Measurements from ENCODE around the gene ATP13A3. TPM values are rescaled to one million over a fixed set of nuclear protein-coding genes. Genes with fewer than 3 reads are reported as not detected.

Gene ATP13A3
- total RNA-seq, 1 donor from 2014 or later = 57.7 TPM

- TF ChIP-seq CTCF (IDR thresholded peaks at IDR 0.05) = no peak
- no peak for TF ChIP-seq POLR2A (IDR thresholded peaks at IDR 0.05)
- no peak for TF ChIP-seq POLR2AphosphoS5 (IDR thresholded peaks at IDR 0.05; ENCODE audit: insufficient read depth in 1 of 2, low read depth in 1 of 2)
- Histone ChIP-seq H3K4me1 (no peaks in the 10 kb centered on the region), H3K36me3 (peaks cover 0 to 69% of the 10 kb centered on the region in 2 donors), H3K27ac (no peak overlapping the region), H3K9me3 (no peaks in the 10 kb centered on the region), H3K27me3 (no peaks in the 10 kb centered on the region), H3K4me3 (no peak overlapping the region)
- no peak for DNase-seq (ENCODE audit: extremely low spot score in 2 of 2)
- intact Hi-C loops (cut with DNase I) = no loop called here
These were observed 55.2 kb downstream of the ATP13A3 start for GRCh38 chr3:194431554-194431953.

- no peaks in the 10 kb centered on the region for H3K4me1 ChIP-seq
- no peaks in the 10 kb centered on the region for H3K27me3 ChIP-seq
- H3K9me3 ChIP-seq = no peaks in the 10 kb centered on the region
- no peak overlapping the region for H3K4me3 ChIP-seq
- H3K27ac ChIP-seq = no peak overlapping the region
- DNase-seq (ENCODE audit: extremely low spot score in 2 of 2) = no peak
- peaks cover 0 to 35% of the 10 kb centered on the region in 2 donors for H3K36me3 ChIP-seq
- no peak for TF ChIP-seq POLR2A (IDR thresholded peaks at IDR 0.05)
- TF ChIP-seq POLR2AphosphoS5 (IDR thresholded peaks at IDR 0.05; ENCODE audit: insufficient read depth in 1 of 2, low read depth in 1 of 2) = no peak
- intact Hi-C loops (cut with DNase I) = no loop called here
These were observed 61.4 kb downstream of the ATP13A3 start for GRCh38 chr3:194425399-194425798.

GRCh38 chr3:194424953-194425352 lies 61.8 kb downstream of the ATP13A3 start:
- Histone ChIP-seq H3K27ac (no peak overlapping the region), H3K4me3 (no peak overlapping the region), H3K36me3 (peaks cover 0 to 33% of the 10 kb centered on the region in 2 donors), H3K4me1 (no peaks in the 10 kb centered on the region), H3K9me3 (no peaks in the 10 kb centered on the region), H3K27me3 (no peaks in the 10 kb centered on the region)
- no peak for TF ChIP-seq POLR2AphosphoS5 (IDR thresholded peaks at IDR 0.05; ENCODE audit: insufficient read depth in 1 of 2, low read depth in 1 of 2)
- DNase-seq (ENCODE audit: extremely low spot score in 2 of 2) = no peak
- intact Hi-C loops (cut with DNase I) = no loop called here

- TF ChIP-seq POLR2AphosphoS5 (IDR thresholded peaks at IDR 0.05; ENCODE audit: insufficient read depth in 1 of 2, low read depth in 1 of 2) (no peak), POLR2A (IDR thresholded peaks at IDR 0.05) (no peak), CTCF (IDR thresholded peaks at IDR 0.05) (no peak)
These were observed 62.4 kb downstream of the ATP13A3 start for GRCh38 chr3:194424373-194424772.

GRCh38 chr3:194423317-194423716 lies 63.5 kb downstream of the ATP13A3 start:
- Histone ChIP-seq H3K4me1 (no peaks in the 10 kb centered on the region), H3K27ac (no peak overlapping the region), H3K9me3 (no peaks in the 10 kb centered on the region), H3K36me3 (peaks cover 3 to 25% of the 10 kb centered on the region in 2 donors), H3K27me3 (no peaks in the 10 kb centered on the region), H3K4me3 (no peak overlapping the region)
- intact Hi-C loops (cut with DNase I) = no loop called here
- DNase-seq (ENCODE audit: extremely low spot score in 2 of 2) = no peak
- no peak for TF ChIP-seq POLR2A (IDR thresholded peaks at IDR 0.05)
- no peak for TF ChIP-seq CTCF (IDR thresholded peaks at IDR 0.05)
- no peak for TF ChIP-seq POLR2AphosphoS5 (IDR thresholded peaks at IDR 0.05; ENCODE audit: insufficient read depth in 1 of 2, low read depth in 1 of 2)

More at GRCh38 chr3:194424373-194424772, 62.4 kb downstream of the ATP13A3 start:
- Histone ChIP-seq H3K9me3 (no peaks in the 10 kb centered on the region), H3K27me3 (no peaks in the 10 kb centered on the region), H3K36me3 (peaks cover 0 to 27% of the 10 kb centered on the region in 2 donors), H3K4me1 (no peaks in the 10 kb centered on the region), H3K4me3 (no peak overlapping the region), H3K27ac (no peak overlapping the region)
- no peak for DNase-seq (ENCODE audit: extremely low spot score in 2 of 2)
- intact Hi-C loops (cut with DNase I) = no loop called here

- Histone ChIP-seq H3K4me1 (no peaks in the 10 kb centered on the region), H3K4me3 (no peak overlapping the region), H3K27ac (no peak overlapping the region), H3K27me3 (no peaks in the 10 kb centered on the region), H3K9me3 (no peaks in the 10 kb centered on the region), H3K36me3 (peaks cover 3 to 24% of the 10 kb centered on the region in 2 donors)
- intact Hi-C loops (cut with DNase I) = no loop called here
- DNase-seq (ENCODE audit: extremely low spot score in 2 of 2) = no peak
- no peak for TF ChIP-seq CTCF (IDR thresholded peaks at IDR 0.05)
- TF ChIP-seq POLR2A (IDR thresholded peaks at IDR 0.05) = no peak
- TF ChIP-seq POLR2AphosphoS5 (IDR thresholded peaks at IDR 0.05; ENCODE audit: insufficient read depth in 1 of 2, low read depth in 1 of 2) = no peak
These were observed 64.6 kb downstream of the ATP13A3 start for GRCh38 chr3:194422188-194422587.

All from vagina (tissue), 2 donors.